ENCODE data around the gene GAB3.

- TF ChIP-seq CTCF (IDR thresholded peaks at IDR 0.05) = no peak
- TF ChIP-seq POLR2A (IDR thresholded peaks at IDR 0.05) = no peak
These were observed 98.4 kb downstream of the GAB3 start for GRCh38 chrX:154652311-154653047.

Measured in right lobe of liver (tissue), 4 donors.